Neutrophil (primary cell): ENCODE measurements around the gene TMEM239.

ENCODE experiments used
- H3K27ac ChIP-seq: fragments of 200-600 bp; sonication (generic); 2 replicates; pipeline ENCODE4 v1.5.1; 2016; ENCODE audit warnings: mild to moderate bottlenecking, moderate library complexity
- H3K27me3 ChIP-seq: fragments of 200-600 bp; sonication (generic); 2 replicates; pipeline ENCODE4 v1.6.0; 2016; ENCODE audit warnings: mild to moderate bottlenecking
- H3K36me3 ChIP-seq: fragments of 200-600 bp; sonication (generic); 2 replicates; pipeline ENCODE4 v1.5.1; 2017
- H3K4me1 ChIP-seq, 2 experiments: fragments of 200-600 bp in 1 of 2; sonication (generic) in 1 of 2; 1 replicate in 1 of 2; 2 replicates in 1 of 2; pipeline versions ENCODE4 v1.5.1 to v1.6.1; 2013 to 2016; ENCODE audit warnings: low read depth in 1 of 2, low read length in 1 of 2, mild to moderate bottlenecking in 1 of 2, moderate library complexity in 1 of 2; ENCODE audit not compliant: control insufficient read depth in 1 of 2, insufficient read depth in 1 of 2
- H3K4me3 ChIP-seq, 2 experiments: fragments of 200-600 bp in 1 of 2; sonication (generic) in 1 of 2; 1 replicate in 1 of 2; 2 replicates in 1 of 2; pipeline ENCODE4 v1.5.1; 2013 to 2016; ENCODE audit warnings: low read depth in 1 of 2, low read length in 1 of 2, mild to moderate bottlenecking in 1 of 2, moderate library complexity in 1 of 2
- H3K9me3 ChIP-seq: fragments of 200-600 bp; sonication (generic); 2 replicates; pipeline ENCODE4 v1.5.1; 2016
- CTCF ChIP-seq: fragments of 200-600 bp; sonication (generic); IDR thresholded peaks from 2 replicates; pipeline ENCODE4 v1.5.1; 2016; ENCODE audit warnings: antibody characterized with exemption

Gene TMEM239

DNA sequence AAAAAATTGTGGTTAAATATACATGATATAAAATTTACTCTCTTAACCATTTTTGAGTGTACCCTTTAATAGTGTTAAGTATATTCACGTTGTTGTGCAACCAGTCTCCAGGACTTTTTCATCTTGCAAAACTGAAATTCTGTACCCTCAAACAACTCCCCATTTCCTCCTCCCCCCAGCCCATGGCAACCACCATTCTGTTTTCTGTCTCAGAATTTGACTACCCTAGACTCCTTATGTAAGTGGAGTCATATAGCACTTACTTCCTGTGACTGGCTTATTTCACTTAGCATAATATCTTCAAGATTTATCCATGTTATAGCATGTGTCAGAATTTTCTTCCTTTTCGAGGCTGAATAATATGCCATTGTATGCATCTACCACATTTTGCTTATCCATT is 29.4 kb downstream of the TMEM239 start:
- H3K27ac ChIP-seq: no peak overlapping the region
- H3K36me3 ChIP-seq: no peaks in the 10 kb centered on the region
- H3K9me3 ChIP-seq: no peaks in the 10 kb centered on the region
- H3K27me3 ChIP-seq: no peaks in the 10 kb centered on the region
- no peak for TF ChIP-seq CTCF
- H3K4me3 ChIP-seq: no peak overlapping the region
- H3K4me1 ChIP-seq: peaks cover 9% of the 10 kb centered on the region in 2 experiments

- Histone ChIP-seq H3K27ac (no peak overlapping the region), H3K9me3 (no peaks in the 10 kb centered on the region), H3K4me3 (no peak overlapping the region), H3K4me1 (peaks cover 0 to under 1% of the 10 kb centered on the region in 2 experiments), H3K27me3 (no peaks in the 10 kb centered on the region), H3K36me3 (no peaks in the 10 kb centered on the region)
- TF ChIP-seq CTCF: no peak
These were observed 30.5 kb downstream of the TMEM239 start for GRCh38 chr20:2846698-2847097.

GRCh38 chr20:2847802-2848201 is 31.6 kb downstream of the TMEM239 start:
- no peak for TF ChIP-seq CTCF
- H3K9me3 ChIP-seq: no peaks in the 10 kb centered on the region
- no peak overlapping the region for H3K4me3 ChIP-seq
- no peak overlapping the region for H3K27ac ChIP-seq
- peaks cover 0 to 3% of the 10 kb centered on the region in 2 experiments for H3K4me1 ChIP-seq
- no peaks in the 10 kb centered on the region for H3K36me3 ChIP-seq
- H3K27me3 ChIP-seq: no peaks in the 10 kb centered on the region

- no peaks in the 10 kb centered on the region for H3K36me3 ChIP-seq
- H3K27ac ChIP-seq: no peak overlapping the region
- no peak for TF ChIP-seq CTCF
- no peaks in the 10 kb centered on the region for H3K9me3 ChIP-seq
- H3K27me3 ChIP-seq: no peaks in the 10 kb centered on the region
- H3K4me3 ChIP-seq: no peak overlapping the region
- peaks cover 0 to 3% of the 10 kb centered on the region in 2 experiments for H3K4me1 ChIP-seq
These were observed 33.4 kb downstream of the TMEM239 start for GRCh38 chr20:2849529-2849928.

DNA sequence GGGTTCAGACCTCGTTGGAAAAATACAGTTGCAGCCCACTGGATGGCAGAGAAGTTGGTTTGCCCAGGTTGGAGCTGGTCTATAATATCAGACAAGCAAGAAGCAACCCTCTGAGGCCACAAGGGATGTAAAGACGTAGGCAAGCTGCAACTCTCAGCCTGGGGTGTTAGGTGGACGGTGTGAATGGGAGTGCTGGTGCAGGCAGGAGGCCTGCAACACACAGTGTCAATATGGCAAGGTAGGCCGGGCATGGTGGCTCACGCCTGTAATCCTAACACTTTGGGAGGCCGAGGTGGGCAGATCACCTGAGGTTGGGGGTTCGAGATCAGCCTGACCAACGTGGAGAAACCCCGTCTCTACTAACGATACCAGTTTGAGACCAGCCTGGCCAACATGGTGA is 34.9 kb downstream of the TMEM239 start:
- H3K4me3 ChIP-seq: no peak overlapping the region
- no peaks in the 10 kb centered on the region for H3K9me3 ChIP-seq
- no peaks in the 10 kb centered on the region for H3K27me3 ChIP-seq
- H3K4me1 ChIP-seq: peaks cover 0 to 3% of the 10 kb centered on the region in 2 experiments
- TF ChIP-seq CTCF: no peak
- H3K27ac ChIP-seq: no peak overlapping the region
- H3K36me3 ChIP-seq: no peaks in the 10 kb centered on the region

DNA sequence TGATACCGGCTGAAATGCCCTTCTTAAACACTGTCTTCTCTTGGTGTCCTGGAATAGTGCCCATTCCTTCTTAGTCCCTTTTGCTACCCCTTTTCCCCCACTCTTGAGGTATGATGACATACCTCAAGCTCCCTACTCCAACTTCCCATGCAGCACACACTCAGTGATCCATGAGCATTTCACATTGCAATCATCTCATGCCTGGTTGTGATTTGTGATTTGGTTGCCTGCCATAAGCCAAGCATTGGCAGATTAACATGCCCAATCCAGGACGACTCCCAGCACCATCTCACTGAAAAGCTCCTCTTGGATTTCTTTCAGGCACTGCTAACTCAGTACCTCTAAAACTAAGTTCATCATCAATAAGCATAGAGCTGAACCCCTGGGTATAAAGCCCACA is 42.4 kb downstream of the TMEM239 start:
- Histone ChIP-seq H3K9me3 (no peaks in the 10 kb centered on the region), H3K27ac (no peak overlapping the region), H3K36me3 (peaks cover 39% of the 10 kb centered on the region), H3K4me3 (no peak overlapping the region), H3K27me3 (no peaks in the 10 kb centered on the region), H3K4me1 (no peaks in the 10 kb centered on the region)
- TF ChIP-seq CTCF: no peak
